ENCODE data around the gene TUSC2. TPM values are rescaled to one million over a fixed set of nuclear protein-coding genes. Genes with fewer than 3 reads are reported as not detected.

The TUSC2 gene
- total and polyA plus RNA-seq, 2 donors (not counting 1 experiment from before 2014, with no cell fraction given) = 28.2 to 29.3 TPM

DNA sequence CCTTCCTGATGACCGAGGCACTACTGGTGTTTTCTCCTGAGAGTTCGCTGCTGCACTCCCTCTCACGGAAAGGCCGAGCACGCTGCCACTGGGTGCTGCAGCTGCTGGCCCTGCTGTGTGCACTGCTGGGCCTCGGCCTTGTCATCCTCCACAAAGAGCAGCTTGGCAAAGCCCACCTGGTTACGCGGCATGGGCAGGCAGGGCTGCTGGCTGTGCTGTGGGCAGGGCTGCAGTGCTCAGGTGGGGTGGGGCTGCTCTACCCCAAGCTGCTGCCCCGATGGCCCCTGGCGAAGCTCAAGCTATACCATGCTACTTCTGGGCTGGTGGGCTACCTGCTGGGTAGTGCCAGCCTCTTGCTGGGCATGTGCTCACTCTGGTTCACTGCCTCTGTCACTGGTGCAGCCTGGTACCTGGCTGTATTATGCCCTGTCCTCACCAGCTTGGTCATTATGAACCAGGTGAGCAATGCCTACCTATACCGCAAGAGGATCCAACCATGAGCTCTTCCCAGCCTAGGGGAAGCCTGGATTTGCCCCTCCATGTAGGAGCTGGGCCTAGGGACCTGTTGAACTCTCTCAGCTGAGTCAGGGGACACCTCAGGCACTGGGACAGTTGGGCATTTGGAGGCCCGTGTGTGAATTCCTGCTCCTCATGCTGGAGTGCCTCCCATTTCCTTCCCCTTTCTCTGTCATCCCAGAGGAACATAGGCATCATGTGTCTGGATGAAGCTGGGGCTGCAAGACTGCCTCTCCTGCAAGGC is 25.4 kb upstream of the TUSC2 start:
- POLR2A ChIA-PET = interaction anchor here (0.7 to 7.4 kb wide), 3 partner anchors 14 to 214 kb away, joined by 4 to 96 read pairs (median 10); partner anchors contain the start of genes C3orf18 and RASSF1
- Histone ChIP-seq H3K4me3 (ENCODE audit: control extremely low read depth in 1 of 5, extremely low read depth in 1 of 5, insufficient read depth in 1 of 5, low read depth in 2 of 5, low read length in 4 of 5) (no peak overlapping the region), H4K20me1 (ENCODE audit: control insufficient read depth, insufficient read depth, low read length, poor library complexity, severe bottlenecking) (peaks cover 84% of the 10 kb centered on the region), H3K79me2 (ENCODE audit: control insufficient read depth, insufficient read depth, low read length) (peaks cover 77% of the 10 kb centered on the region), H3K27me3 (replicated peaks in 1 of 4; ENCODE audit: control extremely low read depth in 1 of 4, control insufficient read depth in 3 of 4, insufficient read depth in 4 of 4, low read length in 3 of 4) (no peaks in the 10 kb centered on the region), H3K4me2 (replicated peaks; ENCODE audit: low read depth, low read length, poor library complexity, severe bottlenecking) (no peak overlapping the region), H3K36me3 (replicated peaks in 1 of 2; ENCODE audit: control extremely low read depth in 1 of 2, control insufficient read depth in 1 of 2, extremely low read depth in 1 of 2, insufficient read depth in 2 of 2, low read length in 1 of 2) (peaks cover 5 to 55% of the 10 kb centered on the region in 2 experiments), H3K27ac (ENCODE audit: low read length in 2 of 2) (no peak overlapping the region), H3K9me3 (ENCODE audit: control extremely low read depth in 1 of 3, control insufficient read depth in 2 of 3, insufficient read depth in 1 of 3, low read length in 2 of 3) (no peaks in the 10 kb centered on the region), H3K4me1 (ENCODE audit: control insufficient read depth in 2 of 2, insufficient read depth in 2 of 2, low read length in 2 of 2) (peaks cover 44 to 52% of the 10 kb centered on the region in 2 donors), H2AFZ (ENCODE audit: insufficient read depth, low read depth, low read length, poor library complexity, severe bottlenecking) (no peak overlapping the region), H3K9ac (ENCODE audit: low read length) (no peak overlapping the region)
- H3K27me3 Mint-ChIP-seq = no peaks in the 10 kb centered on the region
- CTCF ChIA-PET = interaction anchor here (0.9 to 2.3 kb wide), 4 partner anchors 12 to 189 kb away, joined by 3 to 10 read pairs (median 8); partner anchors contain the start of gene IFRD2
- H3K4me1 Mint-ChIP-seq = peaks cover 61% of the 10 kb centered on the region
- peak overlapping the region; percentile 59 for H3K27ac Mint-ChIP-seq
- intact Hi-C loops (cut with micrococcal nuclease) = no loop called here
- no peaks in the 10 kb centered on the region for H3K9me3 Mint-ChIP-seq (ENCODE audit: insufficient read depth)
- H3K4me3 Mint-ChIP-seq = no peak overlapping the region
- 97% methylated on average over 11 of the region's 12 CpGs for WGBS (ENCODE audit: insufficient coverage)
- ATAC-seq (ENCODE audit: low read depth) (no peak), DNase-seq (no peak)
- TF ChIP-seq, protein P1, sequence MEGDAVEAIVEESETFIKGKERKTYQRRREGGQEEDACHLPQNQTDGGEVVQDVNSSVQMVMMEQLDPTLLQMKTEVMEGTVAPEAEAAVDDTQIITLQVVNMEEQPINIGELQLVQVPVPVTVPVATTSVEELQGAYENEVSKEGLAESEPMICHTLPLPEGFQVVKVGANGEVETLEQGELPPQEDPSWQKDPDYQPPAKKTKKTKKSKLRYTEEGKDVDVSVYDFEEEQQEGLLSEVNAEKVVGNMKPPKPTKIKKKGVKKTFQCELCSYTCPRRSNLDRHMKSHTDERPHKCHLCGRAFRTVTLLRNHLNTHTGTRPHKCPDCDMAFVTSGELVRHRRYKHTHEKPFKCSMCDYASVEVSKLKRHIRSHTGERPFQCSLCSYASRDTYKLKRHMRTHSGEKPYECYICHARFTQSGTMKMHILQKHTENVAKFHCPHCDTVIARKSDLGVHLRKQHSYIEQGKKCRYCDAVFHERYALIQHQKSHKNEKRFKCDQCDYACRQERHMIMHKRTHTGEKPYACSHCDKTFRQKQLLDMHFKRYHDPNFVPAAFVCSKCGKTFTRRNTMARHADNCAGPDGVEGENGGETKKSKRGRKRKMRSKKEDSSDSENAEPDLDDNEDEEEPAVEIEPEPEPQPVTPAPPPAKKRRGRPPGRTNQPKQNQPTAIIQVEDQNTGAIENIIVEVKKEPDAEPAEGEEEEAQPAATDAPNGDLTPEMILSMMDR (IDR thresholded peaks at IDR 0.05) = no peak
- no peak for TF ChIP-seq EZH2 (IDR thresholded peaks at IDR 0.05; ENCODE audit: borderline replicate concordance, insufficient read depth, low read depth, low read length, poor library complexity, severe bottlenecking)

DNA sequence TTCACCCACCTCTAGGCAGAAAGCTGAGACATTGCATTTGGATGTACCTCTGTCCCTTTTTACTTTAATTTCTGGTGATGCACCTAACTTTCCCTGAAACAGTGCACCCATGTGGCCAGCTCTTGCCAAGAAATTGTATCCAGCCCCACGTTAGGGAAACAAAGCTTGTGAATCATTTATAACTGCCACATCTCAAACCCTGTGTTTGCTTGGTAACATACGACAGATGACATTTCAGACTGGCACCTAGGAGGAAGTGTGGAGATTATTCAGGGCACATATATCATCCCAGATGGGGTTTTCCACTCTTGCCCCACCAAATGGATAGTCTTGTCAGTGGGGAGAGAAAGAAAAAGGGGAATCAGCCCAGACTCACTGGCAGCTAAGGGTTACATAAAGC is 24.8 kb upstream of the TUSC2 start:
- H3K4me2 ChIP-seq (replicated peaks; ENCODE audit: low read depth, low read length, poor library complexity, severe bottlenecking) = no peak overlapping the region
- peaks cover 79% of the 10 kb centered on the region for H4K20me1 ChIP-seq (ENCODE audit: control insufficient read depth, insufficient read depth, low read length, poor library complexity, severe bottlenecking)
- no peak overlapping the region for H3K9ac ChIP-seq (ENCODE audit: low read length)
- no peak overlapping the region for H3K4me3 ChIP-seq (ENCODE audit: control extremely low read depth in 1 of 5, extremely low read depth in 1 of 5, insufficient read depth in 1 of 5, low read depth in 2 of 5, low read length in 4 of 5)
- H3K79me2 ChIP-seq (ENCODE audit: control insufficient read depth, insufficient read depth, low read length) = peaks cover 77% of the 10 kb centered on the region
- H3K9me3 ChIP-seq (ENCODE audit: control extremely low read depth in 1 of 3, control insufficient read depth in 2 of 3, insufficient read depth in 1 of 3, low read length in 2 of 3) = no peaks in the 10 kb centered on the region
- no peak overlapping the region for H2AFZ ChIP-seq (ENCODE audit: insufficient read depth, low read depth, low read length, poor library complexity, severe bottlenecking)
- H3K4me1 ChIP-seq (ENCODE audit: control insufficient read depth in 2 of 2, insufficient read depth in 2 of 2, low read length in 2 of 2) = peaks cover 38 to 46% of the 10 kb centered on the region in 2 donors
- DNase-seq = no peak
- peak overlapping the region; percentile 12 for H3K4me3 Mint-ChIP-seq
- POLR2A ChIA-PET = interaction anchor here (0.7 to 7.4 kb wide), 4 partner anchors 13 to 214 kb away, joined by 4 to 96 read pairs (median 10); partner anchors contain the start of genes C3orf18 and RASSF1
- WGBS (ENCODE audit: insufficient coverage) = no CpG with 5 or more reads among the region's 2 CpGs
- no peak overlapping the region for H3K27ac ChIP-seq (ENCODE audit: low read length in 2 of 2)
- no peak overlapping the region for H3K27ac Mint-ChIP-seq
- TF ChIP-seq, protein P1 (IDR thresholded peaks at IDR 0.05) = no peak
- no peak for TF ChIP-seq EZH2 (IDR thresholded peaks at IDR 0.05; ENCODE audit: borderline replicate concordance, insufficient read depth, low read depth, low read length, poor library complexity, severe bottlenecking)
- CTCF ChIA-PET = interaction anchor here (0.7 to 2.3 kb wide), 5 partner anchors 12 to 190 kb away, joined by 3 to 10 read pairs (median 5); partner anchors contain the start of gene IFRD2
- no peaks in the 10 kb centered on the region for H3K9me3 Mint-ChIP-seq (ENCODE audit: insufficient read depth)
- no peaks in the 10 kb centered on the region for H3K27me3 Mint-ChIP-seq
- peaks cover 57% of the 10 kb centered on the region for H3K4me1 Mint-ChIP-seq
- H3K27me3 ChIP-seq (replicated peaks in 1 of 4; ENCODE audit: control extremely low read depth in 1 of 4, control insufficient read depth in 3 of 4, insufficient read depth in 4 of 4, low read length in 3 of 4) = no peaks in the 10 kb centered on the region
- intact Hi-C loops (cut with micrococcal nuclease) = no loop called here
- H3K36me3 ChIP-seq (replicated peaks in 1 of 2; ENCODE audit: control extremely low read depth in 1 of 2, control insufficient read depth in 1 of 2, extremely low read depth in 1 of 2, insufficient read depth in 2 of 2, low read length in 1 of 2) = peaks cover 5 to 61% of the 10 kb centered on the region in 2 experiments
- no peak for ATAC-seq (ENCODE audit: low read depth)
